K562 (cell line): Measurements from ENCODE around the gene SLC22A12. TPM values are rescaled to one million over a fixed set of nuclear protein-coding genes. Genes with fewer than 3 reads are reported as not detected.

Experiments used
- BCLAF1 ChIP-seq, 2 experiments: fragments of 450-650 bp in 1 of 2; IDR thresholded peaks; 2 replicates each; pipeline ENCODE4 v1.6.1; 2011 to 2017; ENCODE audit warnings: low read depth in 2 of 2, antibody characterized with exemption in 1 of 2, borderline replicate concordance in 1 of 2, low read length in 1 of 2, mild to moderate bottlenecking in 1 of 2, mixed read lengths in 1 of 2; ENCODE audit not compliant: control insufficient read depth in 1 of 2
- BRD4 ChIP-seq: fragments of 200-600 bp; sonication (generic); IDR thresholded peaks from 2 replicates; pipeline ENCODE4 v1.6.1; 2017; ENCODE audit warnings: inconsistent platforms
- DLX4 ChIP-seq: fragments of 250-450 bp; sonication (Bioruptor Pico); IDR thresholded peaks from 2 replicates; pipeline ENCODE4 v1.6.1; 2021; ENCODE audit warnings: mild to moderate bottlenecking
- E2F3 ChIP-seq: fragments of 250-450 bp; sonication (Bioruptor Pico); IDR thresholded peaks from 2 replicates; pipeline ENCODE4 v1.4.0; 2020; ENCODE audit warnings: mild to moderate bottlenecking
- GTF3C2 ChIP-seq: IDR thresholded peaks from 3 replicates; pipeline ENCODE4 v1.6.1; 2011; ENCODE audit warnings: borderline replicate concordance, mild to moderate bottlenecking, moderate library complexity; ENCODE audit not compliant: insufficient read length; ENCODE audit errors: extremely low read depth
- HBP1 ChIP-seq: fragments of 450-650 bp; formaldehyde crosslinking; IDR thresholded peaks from 2 replicates; pipeline ENCODE4 v1.4.0; 2022; ENCODE audit warnings: missing genetic modification characterization
- HDAC1 ChIP-seq, 2 experiments: fragments of 450-650 bp; IDR thresholded peaks; 2 replicates each; pipeline ENCODE4 v1.6.1; 2016 to 2017; ENCODE audit warnings: inconsistent platforms in 1 of 2, mild to moderate bottlenecking in 1 of 2, moderate library complexity in 1 of 2
- JUN ChIP-seq, 2 experiments: sonication (generic) in 1 of 2; formaldehyde crosslinking in 1 of 2; IDR thresholded peaks; 2 replicates each; pipeline versions ENCODE4 v1.6.1 to v1.8.0; 2012 to 2022; ENCODE audit warnings: borderline replicate concordance in 2 of 2, mild to moderate bottlenecking in 2 of 2, improper control_type of control experiment in 1 of 2, low read depth in 1 of 2, low read length in 1 of 2, missing genetic modification reagents in 1 of 2
- KDM1A ChIP-seq, 2 experiments: fragments of 450-650 bp; IDR thresholded peaks; 2 replicates each; pipeline ENCODE4 v1.6.1; 2016; ENCODE audit warnings: mild to moderate bottlenecking in 2 of 2
- LCOR ChIP-seq: sonication (generic); formaldehyde crosslinking; IDR thresholded peaks from 2 replicates; pipeline ENCODE4 v1.8.0; 2022; ENCODE audit warnings: mild to moderate bottlenecking, missing genetic modification reagents
- MTF1 ChIP-seq: fragments of 250-450 bp; sonication (Bioruptor Pico); IDR thresholded peaks from 2 replicates; pipeline ENCODE4 v1.9.0; 2021; ENCODE audit warnings: moderate library complexity, mild to moderate bottlenecking, inconsistent platforms, borderline replicate concordance
- NFE2L1 ChIP-seq: fragments of 450-650 bp; IDR thresholded peaks from 2 replicates; pipeline ENCODE4 v1.6.1; 2016; ENCODE audit warnings: missing genetic modification characterization, low read depth, mild to moderate bottlenecking, missing compliant biosample characterization, moderate library complexity, borderline replicate concordance
- PHF8 ChIP-seq: fragments of 200-600 bp; sonication (generic); IDR thresholded peaks from 2 replicates; pipeline ENCODE4 v1.6.1; 2012; ENCODE audit warnings: mixed run types, mild to moderate bottlenecking, inconsistent platforms, low read length, moderate library complexity, borderline replicate concordance
- POLR2B ChIP-seq: fragments of 450-650 bp; IDR thresholded peaks from 2 replicates; pipeline ENCODE4 v1.6.1; 2018; ENCODE audit warnings: low read depth; ENCODE audit not compliant: partially characterized antibody
- PYGO2 ChIP-seq: fragments of 450-650 bp; IDR thresholded peaks from 2 replicates; pipeline ENCODE4 v1.6.1; 2016; ENCODE audit warnings: mild to moderate bottlenecking, missing genetic modification characterization, moderate library complexity, missing compliant biosample characterization
- SIX5 ChIP-seq, 2 experiments: IDR thresholded peaks; 2 replicates each; pipeline ENCODE4 v1.6.1; 2011; ENCODE audit warnings: low read length in 2 of 2, borderline replicate concordance in 1 of 2, low read depth in 1 of 2, mild to moderate bottlenecking in 1 of 2, moderate library complexity in 1 of 2; ENCODE audit not compliant: insufficient read depth in 1 of 2
- polyA plus RNA-seq, 8 experiments: library from polyadenylated mRNA; depleted of rRNA in 4 of 8; stranded (reverse) in 5 of 8; unstranded in 3 of 8; fragments of >200 nt; fragmentation: Nextera tagmentation in 2 of 8; fragmentation: Illumina TruSeq in 1 of 8; extraction: Ambion mirVana in 2 of 8; extraction: Trizol in 1 of 8; gene quantifications; 2 replicates each; pipeline versions ENCODE4 v1.2.1 to v1.2.3, GENCODE V29; 2011 to 2014; ENCODE audit warnings: inconsistent platforms in 1 of 8, missing spikeins in 1 of 8
- total RNA-seq, 7 experiments: library from RNA; depleted of rRNA in 6 of 7; stranded (reverse); fragments of >200 nt in 6 of 7; fragmentation: Illumina TruSeq in 2 of 7; extraction: Trizol in 2 of 7; gene quantifications; 2 replicates each; pipeline versions ENCODE4 v1.2.1 to v1.2.3, GENCODE V29; 2011 to 2021; ENCODE audit warnings: low replicate concordance in 1 of 7
- TF ChIP-seq, protein P1 (sequence below): sonication (generic); formaldehyde crosslinking; IDR thresholded peaks from 2 replicates; pipeline ENCODE4 v1.8.0; 2022; ENCODE audit warnings: mild to moderate bottlenecking, missing genetic modification reagents

Gene SLC22A12
- total and polyA plus RNA-seq, 9 of the 15 experiments (the other 6 are each of a cell fraction or from before 2014, with no cell fraction given): not detected

- TF ChIP-seq DLX4 (CRISPR knock-in tag): no peak
- no peak for TF ChIP-seq SIX5 (IDR thresholded peaks at IDR 0.05; ENCODE audit: borderline replicate concordance in 1 of 2, insufficient read depth in 1 of 2, low read depth in 1 of 2, low read length in 2 of 2)
- no peak for TF ChIP-seq PYGO2 (tag)
- TF ChIP-seq, protein P1, sequence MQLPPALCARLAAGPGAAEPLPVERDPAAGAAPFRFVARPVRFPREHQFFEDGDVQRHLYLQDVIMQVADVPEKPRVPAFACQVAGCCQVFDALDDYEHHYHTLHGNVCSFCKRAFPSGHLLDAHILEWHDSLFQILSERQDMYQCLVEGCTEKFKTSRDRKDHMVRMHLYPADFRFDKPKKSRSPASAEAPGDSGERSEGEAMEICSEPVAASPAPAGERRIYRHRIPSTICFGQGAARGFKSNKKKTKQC: 0 out of 2 replicates have a peak, but pooled peaks have one; percentile 48
- no peak for TF ChIP-seq NFE2L1 (tag)
- TF ChIP-seq KDM1A (IDR thresholded peaks at IDR 0.05): peak in 1 of 2 experiments; percentile 9; a peak in 1 of 4 replicates
- TF ChIP-seq E2F3 (CRISPR knock-in tag): no peak
- TF ChIP-seq GTF3C2: no peak
- TF ChIP-seq HDAC1 (IDR thresholded peaks at IDR 0.05): no peak
- TF ChIP-seq POLR2B: no peak
- TF ChIP-seq HBP1: no peak
- no peak for TF ChIP-seq BCLAF1 (IDR thresholded peaks at IDR 0.05; ENCODE audit: borderline replicate concordance in 1 of 2, control insufficient read depth in 1 of 2, low read depth in 2 of 2, low read length in 1 of 2)
- no peak for TF ChIP-seq LCOR (CRISPR knock-in tag)
- TF ChIP-seq BRD4: no peak
- TF ChIP-seq PHF8: no peak
- no peak for TF ChIP-seq JUN (IDR thresholded peaks at IDR 0.05; ENCODE audit: borderline replicate concordance, low read depth, low read length)
- no peak for TF ChIP-seq JUN (CRISPR knock-in tag; IDR thresholded peaks at IDR 0.05; ENCODE audit: borderline replicate concordance)
- no peak for TF ChIP-seq MTF1 (CRISPR knock-in tag)
These were observed 39.0 kb downstream of the SLC22A12 start (continued) for GRCh38 chr11:64629796-64630562.
